Tongue (tissue), 2 donors: ENCODE data around the gene CCDC112. TPM values are rescaled to one million over a fixed set of nuclear protein-coding genes. Genes with fewer than 3 reads are reported as not detected.

Source experiments
- DNase-seq: peaks from one replicate; pipeline ENCODE4 v3.0.0-alpha.2; 2015
- total RNA-seq: library from RNA; depleted of rRNA; stranded (reverse); fragments of >200 nt; gene quantifications from one replicate; pipeline ENCODE4 v1.2.3, GENCODE V29; 2014

CCDC112 gene
- total RNA-seq, 1 donor from 2014 or later, result 10.5 TPM

DNA sequence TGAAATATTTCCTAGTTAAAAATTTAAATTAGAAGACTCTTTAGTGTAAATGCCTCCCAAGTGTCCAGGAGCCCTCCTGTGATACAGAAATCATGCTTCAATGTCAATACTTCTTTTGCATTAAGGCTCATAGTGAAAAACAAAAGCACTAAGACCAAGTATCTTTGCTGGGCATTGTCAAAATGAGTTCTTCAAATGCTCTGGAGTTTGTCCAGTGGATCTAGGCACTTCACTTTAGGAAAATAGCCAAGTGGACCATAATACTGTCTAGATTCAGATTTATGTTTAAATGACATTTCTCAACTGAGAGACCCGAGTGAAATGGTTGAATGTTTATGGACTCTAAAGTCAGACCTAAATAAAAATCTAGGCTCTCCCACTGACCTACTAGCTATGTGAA, 21.3 kb upstream of the CCDC112 start:
- no peak for DNase-seq

DNA sequence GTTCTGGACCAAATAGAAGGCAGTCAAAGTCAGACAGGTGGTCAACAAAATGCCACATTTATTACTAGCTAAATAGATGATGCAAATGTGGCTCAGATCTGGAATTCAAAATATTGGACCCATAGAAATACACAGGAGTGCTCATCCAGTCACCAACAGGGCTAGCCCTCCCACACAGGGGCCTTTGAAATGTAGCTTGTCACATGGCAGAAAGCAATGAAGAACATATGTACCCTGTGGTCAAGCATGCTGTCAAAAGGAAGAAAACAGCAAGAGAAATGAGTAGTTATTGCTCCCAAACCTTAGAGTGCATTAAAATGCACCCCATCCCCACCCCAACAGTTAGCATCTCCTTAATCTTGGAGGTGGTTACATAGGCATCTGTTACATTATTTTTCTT, 20.9 kb upstream of the CCDC112 start:
- DNase-seq, result no peak

DNA sequence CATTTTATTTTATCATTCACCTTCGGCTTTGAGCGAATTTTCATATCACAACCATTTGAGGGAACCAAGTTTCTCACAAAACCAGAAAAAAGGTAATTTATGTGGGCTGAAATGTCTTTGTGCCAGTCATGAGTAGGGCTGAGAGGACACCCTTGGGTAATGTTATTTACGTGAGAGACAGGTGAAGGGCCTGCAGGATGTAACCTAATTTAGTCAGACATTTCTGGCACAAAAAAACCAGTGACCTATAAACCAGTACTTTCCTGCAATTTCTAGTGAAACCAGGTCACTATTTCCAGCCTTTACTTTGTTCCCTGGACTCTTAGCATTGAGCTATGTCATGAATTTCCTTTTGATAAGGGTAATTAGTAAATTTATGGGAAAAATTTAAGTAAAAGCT, 17.2 kb upstream of the CCDC112 start:
- no peak for DNase-seq

DNA sequence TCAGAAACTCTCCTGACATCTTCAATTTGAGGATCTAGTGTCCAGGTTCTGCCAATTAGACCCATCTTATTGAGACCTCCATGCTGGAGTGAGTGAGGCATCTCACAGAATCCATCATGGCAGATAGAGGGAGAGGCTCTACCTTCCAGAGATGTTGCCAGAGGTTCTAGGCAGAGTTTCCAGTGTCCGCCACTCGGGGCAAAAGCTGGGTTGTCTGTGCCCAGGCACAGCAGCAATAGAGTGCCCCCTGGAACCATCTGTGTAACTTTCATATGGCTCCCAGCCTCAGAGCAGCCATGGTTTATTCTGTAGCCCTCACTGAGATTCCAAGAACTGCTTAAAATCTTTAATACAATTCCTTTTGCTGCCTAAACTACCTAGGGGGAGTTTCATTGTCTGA, 16.6 kb upstream of the CCDC112 start:
- DNase-seq, result no peak

DNA sequence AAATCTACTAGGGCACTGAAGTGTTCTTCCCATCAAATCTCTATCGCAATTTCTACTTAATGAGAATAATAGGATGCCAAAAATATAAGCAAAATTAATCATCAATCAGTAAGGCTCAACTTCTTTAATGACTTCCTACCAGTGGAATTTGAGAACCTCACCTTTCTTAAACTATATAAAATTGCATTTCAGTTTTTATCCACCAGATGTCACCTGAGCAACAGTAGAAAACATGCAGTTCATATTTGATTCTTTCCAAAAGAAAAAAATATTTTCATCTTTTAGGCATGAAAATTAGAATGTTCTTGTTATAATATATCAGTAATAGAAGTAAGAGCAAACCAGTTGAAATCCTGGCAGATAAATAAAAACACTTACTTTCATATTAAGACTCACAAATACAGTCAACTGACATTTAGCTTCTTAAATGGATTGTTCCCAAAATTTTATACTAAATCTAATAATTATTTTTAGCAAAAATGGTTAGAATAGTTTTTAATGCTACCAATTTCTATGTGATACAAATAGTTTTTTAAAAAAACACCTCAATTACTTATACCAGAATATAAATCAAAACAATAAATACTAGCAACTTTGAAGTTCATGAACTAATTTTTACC, 13.4 kb upstream of the CCDC112 start:
- DNase-seq, result peak; percentile 72

DNA sequence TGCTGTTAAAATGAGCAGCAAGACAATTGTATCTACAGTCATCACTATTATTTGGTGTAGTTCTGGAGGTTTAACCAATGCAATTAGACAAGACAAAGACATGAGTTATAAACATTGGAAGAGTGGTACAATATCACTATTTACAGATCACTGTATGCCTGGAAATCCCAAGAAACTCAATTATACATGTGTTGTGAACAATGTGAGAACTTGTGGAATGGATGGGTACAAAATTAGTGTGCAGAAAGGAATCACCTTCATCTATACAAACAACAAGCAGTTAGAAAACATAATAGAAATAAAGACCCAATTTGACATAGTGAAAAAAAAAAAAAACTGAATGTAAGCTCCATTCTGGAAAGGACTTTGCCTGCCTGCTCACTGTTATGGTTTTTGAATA, 12.4 kb upstream of the CCDC112 start:
- no peak for DNase-seq

DNA sequence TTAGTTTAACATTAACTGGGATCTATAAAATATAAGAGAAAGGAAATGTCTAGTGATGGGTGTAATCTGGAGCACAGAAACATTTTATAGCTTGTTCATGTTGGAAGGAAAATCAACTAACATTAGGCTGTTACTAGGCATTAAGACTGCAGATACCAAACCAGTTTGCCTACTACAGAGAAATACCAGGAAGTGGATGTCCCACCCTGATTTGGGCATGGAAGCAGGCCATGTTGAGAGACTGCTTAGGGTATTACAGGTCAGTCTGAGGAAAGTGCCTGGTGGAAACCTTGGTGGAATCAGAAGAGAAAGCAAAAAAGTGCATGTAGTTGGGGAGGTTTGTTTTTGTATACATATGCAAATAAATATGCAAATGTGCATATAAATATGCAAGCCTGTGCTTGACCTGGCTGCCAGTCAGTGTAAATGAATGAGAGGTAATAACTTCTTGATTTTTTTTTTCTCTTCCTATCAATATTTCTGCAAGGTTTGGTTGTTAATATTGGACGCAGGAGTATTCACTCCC, 9.6 kb upstream of the CCDC112 start:
- DNase-seq, result no peak

DNA sequence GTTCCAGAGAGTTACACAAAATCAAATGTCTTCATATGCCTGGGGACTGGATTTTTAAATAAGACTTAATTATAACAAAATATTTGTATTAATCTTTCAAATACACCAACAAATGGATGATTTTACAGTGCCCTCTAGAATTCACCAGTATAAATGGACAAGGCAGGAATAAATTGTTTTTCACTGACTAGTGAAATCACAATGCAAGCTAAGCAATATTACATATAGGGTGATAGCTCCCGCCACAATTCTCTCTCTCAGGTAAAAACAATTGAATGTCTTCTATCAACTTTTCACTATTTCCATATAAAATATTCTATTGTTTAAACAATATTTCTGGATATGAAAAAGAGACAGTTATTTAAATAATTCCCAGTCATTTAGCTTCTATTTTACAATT, 8.0 kb upstream of the CCDC112 start:
- no peak for DNase-seq

DNA sequence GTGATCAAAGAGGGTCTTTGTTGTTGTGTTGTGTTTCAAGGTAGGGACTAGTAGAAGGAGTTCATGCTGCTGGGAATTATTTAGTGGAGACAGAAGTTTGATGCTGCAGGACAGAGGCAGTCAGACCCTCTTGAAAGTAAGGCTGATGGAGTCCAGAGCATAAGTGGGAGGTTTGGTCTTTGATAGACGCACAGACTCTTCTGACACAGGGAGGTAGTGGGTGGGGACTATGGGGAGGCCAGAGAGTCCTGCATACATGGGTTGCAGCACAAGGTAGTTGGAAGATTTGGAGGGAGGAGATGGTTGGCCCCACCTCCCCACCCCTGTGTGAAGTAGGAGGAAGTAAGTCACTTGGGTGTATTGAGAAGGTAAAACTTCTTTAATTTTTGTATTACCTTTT, 2.4 kb upstream of the CCDC112 start:
- no peak for DNase-seq

DNA sequence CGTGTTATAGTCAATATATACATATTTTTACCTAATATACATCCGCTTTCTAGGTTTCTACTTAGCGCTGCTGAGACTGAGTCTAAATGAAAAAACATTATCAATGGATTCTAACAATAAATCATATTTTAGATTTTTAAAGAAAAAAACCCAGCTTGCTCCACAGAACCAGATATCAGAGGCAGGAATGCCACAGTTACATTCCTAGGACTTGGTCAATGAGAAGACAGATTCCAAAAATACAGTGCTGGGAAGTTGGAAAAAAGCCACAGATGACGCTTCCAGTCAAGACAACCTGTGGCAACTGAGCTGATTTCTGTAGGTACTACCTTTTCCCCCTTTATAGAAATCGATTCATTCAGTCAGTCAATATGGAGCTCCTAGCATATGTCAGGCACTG, 577 bp upstream of the CCDC112 start:
- DNase-seq, result no peak

DNA sequence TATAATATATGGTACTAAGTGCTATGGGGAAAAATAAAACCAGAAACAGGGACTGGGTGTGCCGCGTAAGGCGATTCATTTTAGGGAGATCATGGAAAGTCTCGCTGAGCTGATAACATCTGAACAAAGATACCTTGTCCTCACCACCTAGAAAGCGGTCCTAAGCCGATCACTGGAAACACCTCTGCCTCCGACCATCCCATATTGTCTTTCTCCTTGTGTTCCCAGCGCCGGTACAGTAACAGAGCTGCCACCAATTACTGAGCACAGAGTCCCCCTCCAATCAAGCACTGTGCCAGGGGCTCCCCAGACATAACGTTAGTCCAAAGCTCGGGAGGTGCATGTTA, 704 bp downstream of the CCDC112 start:
- no peak for DNase-seq

DNA sequence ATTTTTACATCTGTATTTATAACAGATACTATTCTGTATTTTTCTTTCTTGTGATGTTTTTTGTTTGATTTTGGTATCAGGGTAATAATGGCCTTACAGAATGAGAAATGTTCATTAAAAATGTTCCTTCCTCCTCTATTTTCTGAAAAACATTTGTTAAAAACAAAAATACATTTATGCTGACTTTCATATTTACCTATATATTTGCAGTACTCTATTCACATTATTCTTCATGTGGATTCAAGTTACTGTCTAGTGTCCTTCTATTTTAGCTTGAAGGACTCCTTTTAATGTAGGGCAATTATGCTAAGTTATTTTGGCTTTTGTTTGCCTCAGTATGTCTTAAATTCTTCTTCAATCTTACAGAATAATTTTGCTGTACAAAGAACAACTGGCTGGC, 5.1 kb downstream of the CCDC112 start:
- no peak for DNase-seq

DNA sequence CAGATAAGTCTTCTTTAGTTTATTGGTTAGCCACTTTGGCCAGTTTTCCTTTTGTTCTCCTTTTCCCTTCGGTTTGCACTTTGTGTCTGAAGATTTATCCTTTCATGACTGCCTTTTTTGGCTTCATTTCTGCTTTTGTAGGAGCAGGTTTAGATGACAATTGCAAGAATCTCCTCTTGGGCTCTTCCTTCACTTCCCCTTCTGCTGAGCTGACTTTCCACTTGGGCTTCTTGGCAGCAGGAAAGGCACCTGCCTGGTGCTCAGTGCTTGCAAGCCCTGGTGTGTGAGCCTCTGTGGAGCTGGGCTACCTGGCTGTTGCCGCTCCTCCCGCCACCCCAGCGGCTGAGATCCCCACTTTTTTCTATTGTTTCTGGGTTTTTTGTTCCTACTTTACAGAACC, 7.3 kb downstream of the CCDC112 start:
- no peak for DNase-seq

DNA sequence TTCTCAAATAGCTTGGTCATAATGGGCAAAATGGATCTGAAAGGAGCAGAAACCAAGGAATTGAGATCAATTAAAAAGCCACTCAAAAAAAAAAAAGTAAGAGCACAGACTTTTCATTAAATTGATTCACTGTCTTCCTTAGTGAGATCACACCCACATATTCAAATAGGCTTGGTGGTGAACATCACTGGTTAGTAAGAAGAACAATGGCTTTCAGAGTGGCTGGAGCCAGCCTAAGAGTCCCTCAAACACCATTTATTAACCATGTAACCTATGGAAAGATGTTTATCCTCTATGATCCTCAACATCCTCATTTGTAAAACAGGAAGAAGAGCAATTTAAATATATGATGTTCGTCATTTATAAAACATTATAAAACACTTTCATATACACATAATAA, 12.4 kb downstream of the CCDC112 start:
- no peak for DNase-seq

DNA sequence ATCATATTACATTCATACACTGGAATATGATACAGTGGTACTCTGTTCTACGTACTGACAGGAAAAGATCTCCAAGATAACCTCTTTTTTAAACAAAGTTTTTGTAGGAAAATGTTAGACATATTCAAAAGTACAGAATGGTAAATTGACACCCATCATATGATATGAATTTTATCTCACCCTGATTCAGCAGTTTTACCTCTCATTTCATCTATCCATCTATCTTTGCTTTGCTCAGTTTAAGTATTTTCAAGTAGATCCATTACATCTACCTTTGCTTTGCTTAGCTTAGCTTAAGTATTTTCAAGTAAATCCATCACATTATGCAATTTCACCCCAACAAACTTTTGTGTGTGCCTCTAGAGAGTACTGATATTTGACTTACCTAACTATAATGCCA, 14.3 kb downstream of the CCDC112 start:
- DNase-seq, result no peak

DNA sequence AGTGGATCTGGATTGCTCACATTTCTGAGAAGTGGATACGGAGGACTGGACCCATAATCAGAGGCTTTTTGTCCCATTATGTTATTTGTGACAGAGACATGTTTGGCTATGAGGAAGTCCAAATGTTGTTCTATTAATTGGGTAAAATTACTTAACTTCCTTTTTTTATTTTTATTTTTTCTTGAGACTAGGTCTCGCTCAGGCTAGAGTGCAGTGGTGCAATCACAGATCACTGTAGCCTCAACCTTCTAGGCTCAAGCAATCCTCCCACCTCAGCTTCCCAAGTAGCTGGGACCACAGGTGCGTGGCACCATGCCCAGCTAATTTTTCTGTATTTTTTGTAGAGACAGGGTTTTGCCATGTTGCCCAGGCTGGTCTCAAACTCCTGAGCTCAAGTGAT, 21.9 kb downstream of the CCDC112 start:
- no peak for DNase-seq

DNA sequence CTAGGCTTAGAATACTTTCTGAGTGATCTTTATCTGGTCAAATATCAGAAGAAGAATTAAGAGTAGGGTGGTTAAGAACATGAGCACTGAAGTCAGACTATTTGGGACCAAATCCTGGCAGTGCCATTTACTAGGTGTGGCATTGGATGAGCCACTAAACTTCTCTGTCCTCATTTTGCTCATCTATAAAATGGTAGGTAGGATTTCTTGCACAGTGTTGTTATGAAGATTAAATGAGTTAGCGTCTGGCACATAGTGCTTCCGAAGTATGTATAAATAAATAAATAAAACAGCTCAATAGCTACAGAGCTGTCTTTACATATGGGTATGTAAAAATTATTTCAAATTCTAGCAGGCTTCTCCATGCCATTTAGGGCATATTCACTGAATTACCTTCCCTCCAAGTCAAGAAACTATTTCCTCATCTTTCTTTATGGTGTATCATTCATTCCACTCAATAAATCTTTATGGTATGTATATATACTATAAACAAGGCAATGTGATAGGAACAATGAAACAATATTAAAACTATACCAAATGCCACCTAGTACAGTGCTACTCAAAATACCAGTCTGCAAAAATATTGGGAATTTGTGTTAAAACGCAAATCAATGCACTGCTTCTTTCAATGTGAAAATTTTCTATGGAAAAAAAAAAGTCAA, 24.0 kb downstream of the CCDC112 start:
- DNase-seq, result no peak

DNA sequence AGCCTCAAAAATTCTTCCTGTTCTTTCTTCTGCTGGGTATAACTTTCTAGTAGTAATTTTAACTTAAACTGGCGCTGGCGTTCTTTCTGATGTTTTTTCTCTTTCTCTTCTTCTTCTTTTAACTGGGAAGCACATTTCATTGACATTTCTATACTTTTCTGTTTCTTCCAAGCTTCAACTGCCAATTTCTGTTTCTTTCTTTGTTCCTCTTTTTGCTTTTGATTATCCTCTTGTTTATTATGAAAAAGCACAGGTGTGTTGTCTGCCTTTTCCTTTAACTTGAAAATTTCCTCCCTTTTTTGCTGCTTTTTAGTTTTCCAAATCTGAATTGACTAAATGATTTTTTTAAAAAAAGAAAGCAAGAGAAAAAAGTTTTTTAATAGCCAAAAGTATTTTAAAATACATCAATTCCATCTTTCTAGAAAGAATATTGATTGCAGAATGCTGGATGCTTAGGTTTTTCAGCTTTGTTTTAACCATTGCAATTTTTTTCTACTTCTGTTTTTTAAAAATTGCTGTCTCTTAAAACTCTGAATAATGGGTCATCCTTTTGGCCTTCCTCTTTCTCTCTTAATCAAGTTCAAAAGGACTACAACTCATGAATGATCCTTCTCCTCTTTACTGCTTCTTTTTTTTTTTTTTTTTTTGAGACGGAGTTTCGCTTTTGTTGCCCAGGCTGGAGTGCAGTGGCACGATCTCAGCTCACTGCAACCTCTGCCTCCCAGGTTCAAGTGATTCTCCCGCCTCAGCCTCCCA, 25.0 kb downstream of the CCDC112 start:
- no peak for DNase-seq

DNA sequence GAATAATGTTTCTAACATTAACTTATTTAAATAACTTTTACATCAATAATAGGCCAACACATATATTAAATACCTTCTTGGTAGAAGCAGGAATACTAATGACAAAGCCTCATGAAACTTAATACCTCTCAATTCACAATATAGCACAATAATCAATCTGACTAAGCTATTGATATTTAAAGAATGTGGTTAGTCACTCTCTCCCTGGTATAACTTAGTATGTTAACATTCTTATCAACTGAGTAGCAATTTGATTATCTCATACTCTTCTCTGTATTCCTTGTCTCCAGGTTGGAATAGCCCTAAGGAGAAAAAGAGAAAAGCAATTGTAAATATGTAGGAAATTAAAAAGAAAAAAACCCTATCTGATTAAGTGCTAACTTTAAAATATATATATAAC, 28.8 kb downstream of the CCDC112 start:
- no peak for DNase-seq

DNA sequence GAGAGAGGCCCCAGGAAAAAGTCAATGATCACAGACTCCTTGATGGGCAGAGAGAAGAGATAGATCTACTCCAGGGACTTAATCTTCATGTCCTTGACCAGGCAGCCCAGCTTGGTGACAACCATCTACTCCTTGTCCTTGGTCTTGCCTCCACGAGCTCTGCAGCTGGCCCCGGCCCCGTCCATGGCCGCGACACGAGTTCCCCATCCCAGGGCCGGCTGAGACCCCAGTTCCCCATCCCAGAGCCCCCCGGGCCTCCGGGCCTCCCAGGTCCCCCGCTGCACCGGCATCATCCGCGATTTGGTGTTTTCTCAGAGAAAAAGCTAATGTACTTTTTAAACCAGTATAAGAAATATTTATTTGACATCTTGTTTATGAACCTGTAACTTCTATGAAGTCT, 31.2 kb downstream of the CCDC112 start:
- no peak for DNase-seq

DNA sequence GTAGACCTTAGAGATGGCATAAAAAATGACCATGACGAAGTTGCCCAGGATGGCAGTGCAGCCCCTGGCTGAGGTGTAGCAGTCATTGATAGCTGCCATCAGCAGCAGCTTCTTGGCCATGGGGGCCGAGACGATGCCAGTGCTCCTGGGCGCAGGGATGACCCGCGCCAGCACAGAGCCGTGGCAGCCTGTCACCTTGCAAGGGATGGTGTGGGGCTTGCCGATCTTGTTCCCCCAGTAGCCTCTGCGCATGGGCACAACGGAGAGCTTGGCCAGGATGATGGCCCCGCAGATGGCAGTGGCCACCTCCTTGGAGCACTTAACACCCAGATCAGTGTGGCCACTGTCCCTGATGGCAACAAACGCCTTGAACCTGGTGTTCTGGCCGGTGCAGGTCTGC, 31.7 kb downstream of the CCDC112 start:
- DNase-seq, result no peak

DNA sequence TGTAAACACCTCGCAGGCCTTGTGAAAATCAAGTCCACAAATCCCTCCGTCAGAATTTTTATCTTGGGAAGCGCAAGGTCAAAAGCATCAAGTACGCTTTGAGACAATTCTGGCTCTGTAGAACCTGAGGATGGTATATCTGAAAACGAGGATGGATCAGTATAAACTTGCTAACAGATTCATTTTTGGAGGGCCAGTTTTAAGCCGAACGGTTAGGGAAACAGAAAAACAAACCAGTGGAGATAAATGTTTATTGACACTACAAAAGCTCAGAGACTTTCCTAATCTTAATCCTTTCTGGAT, 33.4 kb downstream of the CCDC112 start:
- DNase-seq, result no peak

DNA sequence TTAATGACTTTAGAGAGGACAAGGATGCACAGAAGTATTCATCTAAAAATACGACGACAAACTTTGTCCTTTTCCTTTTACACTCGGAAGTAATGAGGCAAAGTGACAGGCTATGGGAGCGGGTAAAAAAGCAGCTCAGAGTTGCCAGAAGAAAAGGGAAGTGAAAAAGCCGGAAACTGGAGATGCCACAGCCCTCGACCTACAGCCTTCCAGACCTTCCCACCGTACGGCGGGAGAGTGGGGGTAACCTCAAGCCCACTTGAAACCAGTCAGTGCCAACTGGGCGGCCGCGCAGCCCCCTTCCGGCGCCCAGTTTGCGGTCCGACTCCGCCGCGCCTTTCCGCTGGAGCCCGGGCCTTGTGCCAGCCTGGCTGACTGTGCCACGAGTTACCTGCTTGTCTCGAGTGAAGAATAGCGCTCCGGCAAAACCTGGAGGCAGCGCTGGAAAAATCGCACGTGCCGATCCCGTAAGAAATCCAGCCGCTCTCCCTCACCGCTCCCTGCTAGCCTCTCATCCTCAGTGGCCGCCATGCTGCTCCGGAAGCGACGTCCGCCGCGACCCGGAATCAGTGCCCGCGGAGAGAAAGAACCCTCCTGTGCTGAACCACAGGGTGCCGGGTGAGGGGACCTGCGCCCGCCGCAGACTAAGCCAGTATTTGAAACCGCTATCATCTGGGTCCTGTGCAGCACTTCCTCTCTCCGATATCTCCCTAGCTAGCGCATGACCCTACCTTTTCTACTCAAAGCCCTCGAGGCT, 34.0 kb downstream of the CCDC112 start, which contains the start of gene PGGT1B:
Gene PGGT1B, minus strand, starts transcription at position 557 of the 757 bp plus-strand sequence. Its CDS starts 26 bp downstream, at position 531.
- DNase-seq, result peak; percentile 83
